K562 treated with DMSO at 1 percent for 4 hours (cell line): Measurements from ENCODE around the gene INSM1. TPM values are rescaled to one million over a fixed set of nuclear protein-coding genes. Genes with fewer than 3 reads are reported as not detected.

Source experiments
- total RNA-seq: library from RNA; unstranded; fragments of 300-600 nt; gene quantifications from 2 replicates; pipeline ENCODE4 v1.2.3, GENCODE V29; 2022; ENCODE audit not compliant: insufficient read depth

The INSM1 gene, protein sequence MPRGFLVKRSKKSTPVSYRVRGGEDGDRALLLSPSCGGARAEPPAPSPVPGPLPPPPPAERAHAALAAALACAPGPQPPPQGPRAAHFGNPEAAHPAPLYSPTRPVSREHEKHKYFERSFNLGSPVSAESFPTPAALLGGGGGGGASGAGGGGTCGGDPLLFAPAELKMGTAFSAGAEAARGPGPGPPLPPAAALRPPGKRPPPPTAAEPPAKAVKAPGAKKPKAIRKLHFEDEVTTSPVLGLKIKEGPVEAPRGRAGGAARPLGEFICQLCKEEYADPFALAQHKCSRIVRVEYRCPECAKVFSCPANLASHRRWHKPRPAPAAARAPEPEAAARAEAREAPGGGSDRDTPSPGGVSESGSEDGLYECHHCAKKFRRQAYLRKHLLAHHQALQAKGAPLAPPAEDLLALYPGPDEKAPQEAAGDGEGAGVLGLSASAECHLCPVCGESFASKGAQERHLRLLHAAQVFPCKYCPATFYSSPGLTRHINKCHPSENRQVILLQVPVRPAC
- total RNA-seq = not detected in 2 replicates

DNA sequence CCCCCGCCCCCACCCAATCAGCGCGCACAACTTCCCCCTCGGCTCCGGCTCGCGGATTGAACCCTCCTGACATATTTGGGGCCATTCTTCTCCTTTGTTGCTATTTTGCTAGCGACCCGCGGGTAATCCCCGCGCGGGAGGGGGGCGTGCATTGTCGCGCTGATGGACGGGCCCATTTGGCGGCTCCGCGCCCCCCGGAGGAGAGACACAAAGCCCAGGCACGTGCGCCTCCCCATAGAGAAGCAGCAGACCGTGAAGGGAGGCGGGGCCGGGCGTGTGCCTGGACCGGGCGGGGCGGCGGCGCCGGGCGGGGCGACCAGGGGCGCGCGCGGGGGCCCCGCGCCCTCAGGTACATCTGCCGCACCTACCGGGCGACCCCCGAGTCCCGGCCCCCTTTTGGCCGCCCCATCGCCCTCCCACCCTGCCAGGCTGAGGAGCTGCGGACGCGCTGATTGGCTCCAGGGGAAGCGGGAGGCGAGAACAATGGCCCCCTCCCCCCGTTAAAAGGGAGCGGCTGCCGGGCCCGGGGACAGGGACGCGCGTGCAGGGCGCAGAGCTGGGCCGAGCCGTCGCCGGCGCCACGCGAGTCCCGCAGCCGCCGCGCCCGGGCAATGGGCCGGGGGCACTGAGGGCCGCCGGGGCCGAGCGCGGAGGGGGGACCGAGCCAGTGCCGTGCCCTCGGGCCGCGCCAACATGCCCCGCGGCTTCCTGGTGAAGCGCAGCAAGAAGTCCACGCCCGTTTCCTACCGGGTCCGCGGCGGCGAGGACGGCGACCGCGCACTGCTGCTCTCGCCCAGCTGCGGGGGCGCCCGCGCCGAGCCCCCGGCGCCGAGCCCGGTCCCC, at the start of gene INSM1:
TSS of gene INSM1 (plus strand) at position 530 of the 843 bp plus-strand sequence. CDS start at position 694, 164 bp downstream.

